ENCODE measurements around the gene OTUD5. TPM values are rescaled to one million over a fixed set of nuclear protein-coding genes. Genes with fewer than 3 reads are reported as not detected.

The OTUD5 gene
- total RNA-seq, 1 donor from 2014 or later: 18.4 TPM

DNA sequence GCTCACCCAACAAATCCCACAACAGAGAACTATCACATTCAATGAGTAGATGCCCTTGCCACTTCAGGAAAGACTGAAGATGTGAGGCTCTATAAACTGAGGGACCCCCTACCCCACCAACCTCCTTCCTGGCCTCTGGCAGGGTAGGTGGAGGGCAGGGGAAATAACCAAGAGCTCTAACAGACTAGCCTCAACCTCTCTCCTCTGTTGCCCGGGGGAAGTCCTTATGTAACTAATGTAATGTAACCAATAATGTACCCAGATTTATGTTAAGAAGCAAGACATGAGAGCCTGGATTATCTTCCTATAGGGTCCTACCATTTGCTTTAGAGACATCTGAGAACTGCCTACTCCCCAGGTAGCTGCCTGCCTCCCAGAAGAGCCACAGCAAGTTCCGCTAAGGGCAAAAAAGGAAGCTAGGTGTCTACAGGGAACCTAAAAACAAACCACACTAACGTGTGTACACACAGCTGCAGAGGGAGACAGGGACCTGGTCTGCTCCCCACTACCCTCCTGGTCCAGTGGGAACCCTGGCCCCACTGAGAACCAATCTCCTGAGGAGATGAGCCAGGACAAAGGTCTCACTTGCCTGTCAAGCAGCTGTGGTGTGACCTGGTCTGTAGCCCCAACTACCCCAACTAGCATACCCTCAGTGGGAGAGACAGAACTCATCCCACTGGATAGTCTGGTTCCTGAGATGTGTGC, 17.7 kb downstream of the OTUD5 start:
- DNase-seq (ENCODE audit: low read depth) (no peak), FAIRE-seq (no peak)
- TF ChIP-seq, protein P1, sequence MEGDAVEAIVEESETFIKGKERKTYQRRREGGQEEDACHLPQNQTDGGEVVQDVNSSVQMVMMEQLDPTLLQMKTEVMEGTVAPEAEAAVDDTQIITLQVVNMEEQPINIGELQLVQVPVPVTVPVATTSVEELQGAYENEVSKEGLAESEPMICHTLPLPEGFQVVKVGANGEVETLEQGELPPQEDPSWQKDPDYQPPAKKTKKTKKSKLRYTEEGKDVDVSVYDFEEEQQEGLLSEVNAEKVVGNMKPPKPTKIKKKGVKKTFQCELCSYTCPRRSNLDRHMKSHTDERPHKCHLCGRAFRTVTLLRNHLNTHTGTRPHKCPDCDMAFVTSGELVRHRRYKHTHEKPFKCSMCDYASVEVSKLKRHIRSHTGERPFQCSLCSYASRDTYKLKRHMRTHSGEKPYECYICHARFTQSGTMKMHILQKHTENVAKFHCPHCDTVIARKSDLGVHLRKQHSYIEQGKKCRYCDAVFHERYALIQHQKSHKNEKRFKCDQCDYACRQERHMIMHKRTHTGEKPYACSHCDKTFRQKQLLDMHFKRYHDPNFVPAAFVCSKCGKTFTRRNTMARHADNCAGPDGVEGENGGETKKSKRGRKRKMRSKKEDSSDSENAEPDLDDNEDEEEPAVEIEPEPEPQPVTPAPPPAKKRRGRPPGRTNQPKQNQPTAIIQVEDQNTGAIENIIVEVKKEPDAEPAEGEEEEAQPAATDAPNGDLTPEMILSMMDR (IDR thresholded peaks at IDR 0.05; ENCODE audit: insufficient read depth, low read length, severe bottlenecking): no peak

DNA sequence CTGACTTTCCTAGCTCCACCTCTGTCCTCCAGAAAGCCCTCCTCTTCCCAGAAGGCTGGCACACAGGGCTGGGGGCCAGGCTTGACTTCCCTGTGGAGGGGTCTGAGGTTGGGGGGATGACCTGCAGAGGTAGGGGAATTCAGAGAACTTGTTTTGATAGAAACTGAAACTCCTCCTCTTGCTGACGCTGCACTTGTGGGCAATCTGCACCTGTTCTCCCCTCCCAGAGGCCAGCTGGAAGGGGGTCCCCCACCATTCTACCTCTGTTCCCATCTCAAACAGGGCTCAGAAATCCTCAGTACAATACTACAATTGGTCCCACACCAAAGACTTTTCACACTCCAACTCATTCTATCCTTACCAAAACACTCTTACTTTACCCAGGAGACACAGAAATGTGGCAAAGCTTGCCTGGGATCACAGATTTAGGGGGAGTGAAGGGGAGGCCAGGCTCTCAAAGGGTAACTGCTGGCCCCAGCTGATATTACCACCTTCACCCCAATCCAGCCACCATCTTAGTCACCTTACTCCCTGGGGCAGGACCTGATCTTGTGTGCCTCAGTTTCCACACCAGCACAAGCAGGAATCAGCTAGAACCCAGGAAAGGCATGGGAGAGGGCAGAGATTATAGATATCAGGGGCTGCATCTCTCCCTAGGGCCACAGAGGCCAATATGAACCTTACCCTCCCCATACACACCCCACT, 18.5 kb downstream of the OTUD5 start:
- TF ChIP-seq, protein P1 (IDR thresholded peaks at IDR 0.05; ENCODE audit: insufficient read depth, low read length, severe bottlenecking): no peak
- Histone ChIP-seq H3K4me3 (ENCODE audit: low read depth, low read length) (no peak overlapping the region), H3K36me3 (ENCODE audit: control insufficient read depth, insufficient read depth, low read length) (peaks cover 3% of the 10 kb centered on the region), H3K27me3 (ENCODE audit: control insufficient read depth, insufficient read depth, low read length) (no peaks in the 10 kb centered on the region)
- DNase-seq (ENCODE audit: low read depth): no peak
- no peak for FAIRE-seq

More for the DNA sequence above, 17.7 kb downstream of the OTUD5 start:
- Histone ChIP-seq H3K36me3 (ENCODE audit: control insufficient read depth, insufficient read depth, low read length) (peaks cover 2% of the 10 kb centered on the region), H3K4me3 (ENCODE audit: low read depth, low read length) (no peak overlapping the region), H3K27me3 (ENCODE audit: control insufficient read depth, insufficient read depth, low read length) (no peaks in the 10 kb centered on the region)

DNA sequence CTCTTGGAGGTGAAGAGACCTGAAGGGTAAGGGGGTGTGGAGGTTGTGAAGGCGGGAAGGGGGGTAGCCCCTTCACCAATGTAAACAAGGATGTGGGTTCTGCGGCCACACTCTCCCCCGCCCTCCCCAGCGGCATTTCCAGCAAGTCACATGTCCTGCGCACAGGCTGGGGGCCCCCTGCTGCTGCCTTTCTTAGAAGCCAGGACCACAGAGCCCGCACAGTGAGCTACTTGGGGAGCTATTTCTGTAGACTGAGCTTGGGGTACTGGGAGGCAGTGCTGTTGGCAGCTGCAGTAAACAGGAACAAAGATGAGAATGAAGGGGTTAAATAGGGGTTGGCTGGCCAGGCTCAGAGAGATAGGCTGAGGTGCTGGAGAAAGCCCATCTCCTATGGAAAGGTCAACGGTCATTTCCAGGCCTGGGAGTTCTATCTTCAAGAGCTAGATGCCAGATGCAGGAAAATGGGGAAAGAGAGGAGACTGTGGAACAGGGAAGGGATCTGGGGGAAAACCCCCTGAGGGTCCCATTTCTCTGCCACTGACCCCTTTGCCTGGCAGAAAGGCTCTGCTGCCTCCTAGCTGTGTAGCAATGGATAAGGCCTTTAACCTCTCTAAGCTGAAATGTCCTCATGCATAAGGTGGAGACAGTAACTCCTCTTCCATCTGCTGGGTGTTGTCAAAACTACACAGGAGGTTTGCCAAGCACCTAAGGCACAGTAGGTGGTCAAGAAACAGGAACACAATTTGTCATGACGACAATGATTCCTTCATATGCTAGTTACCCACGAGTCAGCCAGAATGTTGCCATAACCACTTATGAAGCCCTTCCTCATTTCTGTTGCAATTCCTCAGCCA, 20.1 kb downstream of the OTUD5 start:
- FAIRE-seq: no peak
- TF ChIP-seq, protein P1 (IDR thresholded peaks at IDR 0.05; ENCODE audit: insufficient read depth, low read length, severe bottlenecking): no peak

DNA sequence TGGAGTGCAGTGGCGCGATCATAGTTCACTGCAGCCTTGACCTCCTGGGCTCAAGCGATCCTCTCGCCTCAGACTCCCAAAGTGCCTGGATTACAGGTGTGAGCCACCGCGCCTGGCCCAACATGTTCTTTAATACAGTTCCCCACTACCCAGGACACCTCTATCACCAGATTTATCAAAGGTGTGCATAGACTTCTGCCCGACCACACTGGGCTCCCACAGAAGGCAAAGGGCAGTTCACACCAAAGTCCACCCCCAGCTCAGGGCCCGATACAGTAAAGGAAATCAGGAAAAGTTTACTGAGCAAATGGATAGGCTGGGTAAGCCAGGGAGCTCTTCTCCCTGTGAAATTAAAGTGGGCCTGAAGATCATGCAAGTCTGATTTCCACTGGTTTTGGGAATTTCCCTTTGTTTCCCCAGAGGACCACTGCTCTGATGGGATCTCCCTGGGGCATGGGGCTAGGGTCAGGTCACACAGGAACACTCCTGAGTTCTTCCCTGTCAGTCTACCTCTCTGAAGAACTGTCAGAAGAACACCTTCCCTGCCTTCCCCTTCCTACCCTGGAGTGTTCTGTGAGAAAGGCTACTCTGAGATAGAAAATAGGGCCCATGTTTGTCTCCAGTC, 20.9 kb downstream of the OTUD5 start:
- Histone ChIP-seq H3K27me3 (ENCODE audit: control insufficient read depth, insufficient read depth, low read length) (no peaks in the 10 kb centered on the region), H3K4me3 (ENCODE audit: low read depth, low read length) (no peak overlapping the region), H3K36me3 (ENCODE audit: control insufficient read depth, insufficient read depth, low read length) (peaks cover 3% of the 10 kb centered on the region)
- no peak for DNase-seq (ENCODE audit: low read depth)
- FAIRE-seq: no peak
- TF ChIP-seq, protein P1 (IDR thresholded peaks at IDR 0.05; ENCODE audit: insufficient read depth, low read length, severe bottlenecking): no peak

More for the DNA sequence above, 20.1 kb downstream of the OTUD5 start:
- no peak overlapping the region for H3K4me3 ChIP-seq (ENCODE audit: low read depth, low read length)
- no peaks in the 10 kb centered on the region for H3K27me3 ChIP-seq (ENCODE audit: control insufficient read depth, insufficient read depth, low read length)
- H3K36me3 ChIP-seq (ENCODE audit: control insufficient read depth, insufficient read depth, low read length): peaks cover 3% of the 10 kb centered on the region
- no peak for DNase-seq (ENCODE audit: low read depth)

DNA sequence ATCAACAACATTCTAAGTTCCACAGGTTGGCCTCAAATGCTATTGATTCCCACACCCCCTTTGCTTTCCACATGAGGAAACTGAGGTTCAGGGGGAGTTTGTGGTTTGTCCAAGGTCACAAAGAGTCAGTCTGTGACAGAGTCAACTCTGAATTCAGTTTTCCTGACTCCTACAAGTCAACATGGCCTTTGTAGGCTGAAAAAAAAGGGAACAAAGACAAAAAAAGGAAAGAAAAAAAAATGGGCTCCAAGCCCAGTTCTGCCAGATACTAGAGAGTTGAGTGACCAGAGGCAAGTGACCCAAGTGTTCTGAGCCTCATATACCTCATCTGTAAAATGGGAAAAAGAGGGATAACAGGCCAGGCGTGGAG, 22.1 kb downstream of the OTUD5 start:
- H3K4me3 ChIP-seq (ENCODE audit: low read depth, low read length): no peak overlapping the region
- peaks cover 3% of the 10 kb centered on the region for H3K36me3 ChIP-seq (ENCODE audit: control insufficient read depth, insufficient read depth, low read length)
- DNase-seq (ENCODE audit: low read depth) (no peak), FAIRE-seq (no peak)
- TF ChIP-seq, protein P1 (IDR thresholded peaks at IDR 0.05; ENCODE audit: insufficient read depth, low read length, severe bottlenecking): no peak
- no peaks in the 10 kb centered on the region for H3K27me3 ChIP-seq (ENCODE audit: control insufficient read depth, insufficient read depth, low read length)

Measured in bronchial epithelial cell (primary cell).